Transverse colon (tissue), 4 donors: Measurements from ENCODE around the gene COL23A1. TPM values are rescaled to one million over a fixed set of nuclear protein-coding genes. Genes with fewer than 3 reads are reported as not detected.

ENCODE experiments used
- DNase-seq: peaks from one replicate; pipeline ENCODE4 v3.0.0-alpha.2; 2019
- H3K27ac ChIP-seq, 4 donors: fragments of 200-600 bp; sonication (generic); 2 replicates each; pipeline ENCODE4 v1.5.1; 2016 to 2018; ENCODE audit warnings: inconsistent platforms in 4 of 4
- H3K27me3 ChIP-seq: fragments of 200-600 bp; sonication (generic); 2 replicates; pipeline ENCODE4 v1.5.1; 2017; ENCODE audit warnings: inconsistent platforms
- H3K36me3 ChIP-seq, 4 donors: fragments of 200-600 bp; sonication (generic); 2 replicates each; pipeline ENCODE4 v1.5.1; 2017 to 2019; ENCODE audit warnings: inconsistent platforms in 4 of 4
- H3K4me1 ChIP-seq, 4 donors: fragments of 200-600 bp; sonication (generic); 2 replicates each; pipeline ENCODE4 v1.5.1; 2017 to 2020; ENCODE audit warnings: inconsistent platforms in 4 of 4
- H3K4me3 ChIP-seq, 4 donors: fragments of 200-600 bp; sonication (generic); 1 replicate in 1 of 4; 2 replicates in 3 of 4; pipeline versions ENCODE4 v1.5.1 to v1.6.1; 2017 to 2019; ENCODE audit warnings: inconsistent platforms in 4 of 4
- H3K9me3 ChIP-seq, 2 donors: fragments of 200-600 bp; sonication (generic); 2 replicates each; pipeline ENCODE4 v1.5.1; 2017 to 2019; ENCODE audit warnings: inconsistent platforms in 2 of 2
- EP300 ChIP-seq: sonication (generic); formaldehyde crosslinking; IDR thresholded peaks from one replicate; pipeline ENCODE4 v1.6.1; 2017; ENCODE audit warnings: antibody characterized with exemption, low read depth
- POLR2A ChIP-seq: fragments of 450-650 bp; IDR thresholded peaks from one replicate; pipeline ENCODE4 v1.6.1; 2016; ENCODE audit warnings: antibody characterized with exemption, mild to moderate bottlenecking, moderate library complexity
- POLR2AphosphoS5 ChIP-seq, 3 donors: sonication (generic); formaldehyde crosslinking; IDR thresholded peaks; one replicate each; pipeline ENCODE4 v1.6.1; 2016; ENCODE audit warnings: antibody characterized with exemption in 3 of 3
- WGBS, 2 donors: methylation state at CpG; one replicate each; pipeline ENCODE4 v1.1.5; 2018; ENCODE audit warnings: low coverage in 1 of 2; 5-methylcytosine and 5-hydroxymethylcytosine counted together
- in situ Hi-C, 4 donors: fragments of 200-750 bp; cut with MboI; loops; one replicate each; pipeline versions ENCODE4 v1.15.0 to v1.15.1; 2017; ENCODE audit warnings: low sequenced_read_pairs in 3 of 4, low pct_ligation_motif_present in 1 of 4, low pct_unique_long_range_greater_than_20kb in 1 of 4
- intact Hi-C: fragments of 100-400 bp; cut with DNase I; formaldehyde crosslinking; loops from one replicate; pipeline ENCODE4 v1.15.1; 2023; ENCODE audit warnings: low total_unique reads
- total RNA-seq, 4 donors: library from RNA; depleted of rRNA; stranded (reverse); fragments of >200 nt; gene quantifications; one replicate each; pipeline ENCODE4 v1.1.0, GENCODE V29; 2016
- TF ChIP-seq, protein P1 (sequence below), 5 experiments: fragments of 200-600 bp in 3 of 5; fragments of 450-650 bp in 2 of 5; sonication (generic) in 3 of 5; IDR thresholded peaks; 1 replicate in 2 of 5; 2 replicates in 3 of 5; pipeline ENCODE4 v1.5.1; 2016 to 2017; ENCODE audit warnings: antibody characterized with exemption in 5 of 5, inconsistent platforms in 3 of 5, mild to moderate bottlenecking in 2 of 5, moderate library complexity in 1 of 5

COL23A1 gene
- total RNA-seq, 4 donors from 2014 or later = 0.14 to 2.2 (median 1.4) TPM; not detected in 1

DNA sequence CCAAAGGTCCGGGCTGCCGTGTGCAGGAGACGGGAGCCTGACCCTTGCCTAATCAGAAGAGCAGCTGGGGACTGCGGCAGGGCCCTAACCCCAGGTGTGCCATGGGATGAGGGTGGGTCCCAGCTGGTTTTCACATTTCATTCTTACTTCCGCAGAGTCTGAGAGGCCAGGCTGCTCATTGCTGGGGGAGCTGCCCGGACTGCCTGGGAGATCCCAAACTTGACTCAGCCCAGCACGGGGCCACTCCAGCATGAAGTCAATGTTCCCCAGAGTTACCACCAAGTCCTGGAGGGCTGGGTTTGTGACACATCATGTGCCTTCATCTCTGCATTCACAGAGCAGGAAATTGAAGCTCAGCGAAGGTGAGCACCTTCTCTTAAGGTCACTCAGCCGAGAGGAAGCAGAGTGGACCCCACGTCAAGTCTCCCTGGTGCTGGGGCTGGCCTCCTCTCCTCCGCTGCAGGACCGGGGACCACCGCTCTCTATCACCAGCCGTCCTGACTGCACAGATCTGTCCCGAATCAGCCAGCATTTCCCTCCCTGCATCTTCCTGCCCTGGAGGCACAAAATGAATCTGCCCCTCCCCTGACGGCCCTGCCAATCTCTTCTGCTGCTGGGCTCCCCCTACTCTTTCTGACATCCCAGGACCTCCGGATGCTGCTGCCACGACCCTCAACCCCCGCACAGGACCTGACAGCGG is 303.0 kb downstream of the COL23A1 start:
- intact Hi-C loops = no loop called here
- WGBS, 2 donors = 82% methylated on average over 20 of the region's 20 CpGs; no CpG with 5 or more reads in 1 of the 2 donors
- TF ChIP-seq, protein P1, sequence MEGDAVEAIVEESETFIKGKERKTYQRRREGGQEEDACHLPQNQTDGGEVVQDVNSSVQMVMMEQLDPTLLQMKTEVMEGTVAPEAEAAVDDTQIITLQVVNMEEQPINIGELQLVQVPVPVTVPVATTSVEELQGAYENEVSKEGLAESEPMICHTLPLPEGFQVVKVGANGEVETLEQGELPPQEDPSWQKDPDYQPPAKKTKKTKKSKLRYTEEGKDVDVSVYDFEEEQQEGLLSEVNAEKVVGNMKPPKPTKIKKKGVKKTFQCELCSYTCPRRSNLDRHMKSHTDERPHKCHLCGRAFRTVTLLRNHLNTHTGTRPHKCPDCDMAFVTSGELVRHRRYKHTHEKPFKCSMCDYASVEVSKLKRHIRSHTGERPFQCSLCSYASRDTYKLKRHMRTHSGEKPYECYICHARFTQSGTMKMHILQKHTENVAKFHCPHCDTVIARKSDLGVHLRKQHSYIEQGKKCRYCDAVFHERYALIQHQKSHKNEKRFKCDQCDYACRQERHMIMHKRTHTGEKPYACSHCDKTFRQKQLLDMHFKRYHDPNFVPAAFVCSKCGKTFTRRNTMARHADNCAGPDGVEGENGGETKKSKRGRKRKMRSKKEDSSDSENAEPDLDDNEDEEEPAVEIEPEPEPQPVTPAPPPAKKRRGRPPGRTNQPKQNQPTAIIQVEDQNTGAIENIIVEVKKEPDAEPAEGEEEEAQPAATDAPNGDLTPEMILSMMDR (IDR thresholded peaks at IDR 0.05) = no peak
- no peak for TF ChIP-seq POLR2AphosphoS5 (IDR thresholded peaks at IDR 0.05)
- no peak for TF ChIP-seq EP300
- TF ChIP-seq POLR2A = no peak
- in situ Hi-C loops = loop anchor here in 2 of 4 donors (10.0 to 25.0 kb wide), 2 partner anchors 268 to 275 kb away; no protein-coding TSS in a partner anchor
- DNase-seq = no peak
- H3K36me3 ChIP-seq = no peaks in the 10 kb centered on the region
- no peak overlapping the region for H3K4me3 ChIP-seq
- peaks cover 0 to 3% (median 0%) of the 10 kb centered on the region in 4 donors for H3K4me1 ChIP-seq
- peaks cover 0 to 3% of the 10 kb centered on the region in 2 donors for H3K9me3 ChIP-seq
- H3K27ac ChIP-seq = no peak overlapping the region
- peaks cover 13% of the 10 kb centered on the region for H3K27me3 ChIP-seq

DNA sequence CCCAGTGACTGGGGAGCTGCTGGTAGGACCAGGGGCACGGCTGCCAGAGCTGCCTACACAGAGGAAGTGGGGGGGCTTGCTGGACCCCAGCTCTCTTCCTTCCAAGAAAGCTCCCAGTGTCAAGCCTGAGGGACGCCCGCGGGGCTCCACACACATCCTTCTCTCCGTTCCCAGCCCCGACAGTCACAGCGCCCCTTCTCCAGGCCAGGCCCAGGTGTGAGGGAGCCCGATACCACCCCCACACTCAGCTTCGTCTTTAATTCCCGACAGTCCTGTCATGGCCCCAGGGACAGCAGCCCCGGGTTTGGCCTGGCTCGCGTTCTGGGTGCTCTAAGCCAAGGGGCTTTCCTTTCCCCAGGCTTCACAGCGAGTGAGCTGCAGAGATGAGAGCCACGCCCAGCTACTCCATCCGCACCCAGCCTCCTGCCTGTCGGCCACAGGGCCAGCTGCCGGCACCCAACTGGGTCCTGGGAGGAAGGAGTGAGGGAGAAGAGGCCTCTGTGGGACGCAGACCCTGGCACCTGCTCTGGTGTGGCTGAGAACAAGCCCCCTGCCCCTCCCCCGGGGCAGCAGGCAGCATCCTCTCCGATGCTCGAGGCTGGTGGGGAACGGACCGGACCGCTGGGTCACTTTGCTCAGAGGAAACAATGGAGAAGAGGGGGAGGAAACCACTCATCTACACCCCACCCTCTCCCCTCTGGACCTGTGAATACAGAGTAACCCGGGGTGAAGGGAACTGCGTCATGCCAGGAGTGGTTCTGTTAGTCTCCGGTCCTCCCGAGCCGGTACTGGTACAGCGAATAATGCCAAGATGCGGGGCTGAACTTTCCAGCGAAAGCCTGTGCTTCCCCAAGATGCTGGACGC is 303.7 kb downstream of the COL23A1 start:
- Histone ChIP-seq H3K9me3 (peaks cover 0 to 3% of the 10 kb centered on the region in 2 donors), H3K27me3 (peaks cover 13% of the 10 kb centered on the region), H3K27ac (no peak overlapping the region), H3K4me1 (peaks cover 0 to 3% (median 0%) of the 10 kb centered on the region in 4 donors), H3K4me3 (no peak overlapping the region), H3K36me3 (no peaks in the 10 kb centered on the region)
- in situ Hi-C loops (loop anchor here in 2 of 4 donors (10.0 to 25.0 kb wide), 2 partner anchors 268 to 276 kb away; no protein-coding TSS in a partner anchor), intact Hi-C loops (no loop called here)
- WGBS, 2 donors = 80 to 100% methylated on average over 1 to 30 of the region's 34 CpGs
- no peak for TF ChIP-seq POLR2AphosphoS5 (IDR thresholded peaks at IDR 0.05)
- no peak for TF ChIP-seq POLR2A
- no peak for TF ChIP-seq EP300
- TF ChIP-seq, protein P1 (IDR thresholded peaks at IDR 0.05) = no peak
- DNase-seq = no peak

DNA sequence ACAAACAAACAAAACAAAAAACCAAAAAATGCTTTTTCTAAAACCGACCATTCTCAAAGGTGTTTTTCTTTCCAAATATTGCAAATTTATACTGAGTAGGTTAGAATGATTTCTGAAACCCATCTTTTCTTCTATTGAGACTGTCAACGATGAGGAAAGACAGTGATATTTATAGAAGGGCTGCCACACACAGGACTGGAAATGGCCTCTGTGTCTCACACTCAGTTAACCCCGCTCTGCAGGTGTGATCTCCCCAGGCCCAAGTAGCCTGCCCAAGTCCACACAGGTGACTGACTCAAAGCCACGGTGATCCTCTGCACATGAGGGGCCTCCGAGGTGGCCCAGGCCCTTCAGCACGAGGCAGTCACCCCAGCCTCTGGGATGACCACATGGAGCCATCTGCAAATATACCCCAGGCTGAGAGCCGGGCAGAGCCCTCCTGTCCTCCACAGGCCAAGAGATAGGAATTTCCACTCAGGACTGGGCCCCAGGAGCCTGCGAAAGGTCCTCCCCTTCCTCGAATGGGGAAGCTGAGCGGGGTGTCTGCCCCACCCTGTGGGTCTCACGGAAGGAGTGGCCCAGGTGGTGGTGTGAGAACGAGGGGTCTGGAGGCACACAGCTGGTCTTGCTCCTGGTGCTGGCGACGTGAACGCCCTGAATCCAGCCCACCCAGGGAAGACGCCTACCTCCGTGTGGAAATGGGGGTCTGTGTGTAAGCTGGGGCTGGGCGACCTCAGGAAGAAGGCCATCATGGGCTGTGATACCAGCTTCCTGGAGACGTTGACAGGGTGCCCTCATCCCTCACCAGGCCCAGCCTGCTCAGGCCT is 304.6 kb downstream of the COL23A1 start:
- peaks cover 0 to 3% of the 10 kb centered on the region in 2 donors for H3K9me3 ChIP-seq
- H3K27me3 ChIP-seq = peaks cover 5% of the 10 kb centered on the region
- no peak for DNase-seq
- H3K27ac ChIP-seq = no peak overlapping the region
- no peak overlapping the region for H3K4me3 ChIP-seq
- H3K36me3 ChIP-seq = no peaks in the 10 kb centered on the region
- intact Hi-C loops (no loop called here), in situ Hi-C loops (loop anchor here in 2 of 4 donors (10.0 to 25.0 kb wide), 2 partner anchors 269 to 277 kb away; no protein-coding TSS in a partner anchor)
- no peak for TF ChIP-seq POLR2A
- 69 to 85% methylated on average over 3 to 19 of the region's 19 CpGs for WGBS, 2 donors
- H3K4me1 ChIP-seq = peaks cover 0 to 3% (median 0%) of the 10 kb centered on the region in 4 donors

DNA sequence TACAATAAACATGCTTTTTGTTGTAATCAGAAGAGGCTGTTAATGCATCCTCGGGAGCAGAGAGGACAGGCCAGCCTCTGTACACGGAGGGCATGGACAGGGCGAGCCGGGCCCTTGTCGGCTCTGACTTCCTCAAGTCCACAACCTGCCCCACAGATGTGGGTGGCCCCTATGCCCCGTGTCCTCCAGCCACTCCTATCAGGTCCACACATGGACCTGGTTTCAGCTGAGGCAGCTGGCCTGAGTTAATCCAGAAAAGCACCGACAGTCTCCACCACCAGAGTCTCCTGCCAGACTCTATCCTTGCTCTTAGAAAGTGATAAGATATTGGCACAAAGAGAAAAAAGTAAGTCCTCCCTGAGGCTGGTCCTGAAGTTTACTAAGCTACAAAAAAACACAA is 305.2 kb downstream of the COL23A1 start:
- peaks cover 0 to 3% of the 10 kb centered on the region in 2 donors for H3K9me3 ChIP-seq
- WGBS, 2 donors = 80% methylated on average over 7 of the region's 7 CpGs; no CpG with 5 or more reads in 1 of the 2 donors
- TF ChIP-seq POLR2A = no peak
- TF ChIP-seq EP300 = no peak
- TF ChIP-seq, protein P1 (IDR thresholded peaks at IDR 0.05) = no peak
- no peak for TF ChIP-seq POLR2AphosphoS5 (IDR thresholded peaks at IDR 0.05)
- no peak for DNase-seq
- in situ Hi-C loops (loop anchor here in 3 of 4 donors (5.0 to 25.0 kb wide), 3 partner anchors 267 to 277 kb away; no protein-coding TSS in a partner anchor), intact Hi-C loops (loop anchor here (5.0 kb wide), 1 partner anchor 307 kb away; the partner anchor contains the start of gene COL23A1)
- no peak overlapping the region for H3K27ac ChIP-seq
- no peaks in the 10 kb centered on the region for H3K36me3 ChIP-seq
- no peak overlapping the region for H3K4me3 ChIP-seq
- H3K27me3 ChIP-seq = no peaks in the 10 kb centered on the region
- H3K4me1 ChIP-seq = peaks cover 0 to 6% (median 1%) of the 10 kb centered on the region in 4 donors
